Body of pancreas (tissue), 4 donors: Measurements from ENCODE around the gene EEPD1.

ENCODE experiments used
- POLR2A ChIP-seq, 3 donors: fragments of 450-650 bp; IDR thresholded peaks; one replicate each; pipeline ENCODE4 v1.6.1; 2016; ENCODE audit warnings: antibody characterized with exemption in 3 of 3, mild to moderate bottlenecking in 2 of 3
- TF ChIP-seq, protein P1 (sequence below), 7 experiments: fragments of 450-650 bp in 4 of 7; fragments of 200-600 bp in 3 of 7; sonication (generic) in 3 of 7; IDR thresholded peaks; one replicate each; pipeline ENCODE4 v1.5.1; 2016 to 2019; ENCODE audit warnings: antibody characterized with exemption in 7 of 7

DNA sequence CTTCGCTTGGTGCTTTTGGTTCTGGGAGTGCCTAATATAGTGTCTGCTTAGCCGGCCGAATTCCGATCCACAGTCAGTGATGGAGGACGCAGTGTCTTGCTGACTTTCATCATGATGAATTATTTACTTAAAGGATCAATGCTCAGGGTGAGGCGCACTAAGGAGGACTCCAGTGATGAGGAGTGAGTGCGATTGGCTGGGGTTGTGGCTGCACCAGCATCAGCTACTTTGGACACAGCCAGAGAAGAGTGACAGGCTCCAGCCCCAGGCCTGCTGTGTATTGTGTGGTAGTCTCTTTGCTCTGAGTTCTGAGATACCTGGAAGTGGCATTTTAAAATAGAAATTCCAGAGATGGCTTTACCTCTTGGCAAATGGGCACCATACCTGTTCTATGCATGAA lies 163.3 kb downstream of the EEPD1 start:
- TF ChIP-seq, protein P1, sequence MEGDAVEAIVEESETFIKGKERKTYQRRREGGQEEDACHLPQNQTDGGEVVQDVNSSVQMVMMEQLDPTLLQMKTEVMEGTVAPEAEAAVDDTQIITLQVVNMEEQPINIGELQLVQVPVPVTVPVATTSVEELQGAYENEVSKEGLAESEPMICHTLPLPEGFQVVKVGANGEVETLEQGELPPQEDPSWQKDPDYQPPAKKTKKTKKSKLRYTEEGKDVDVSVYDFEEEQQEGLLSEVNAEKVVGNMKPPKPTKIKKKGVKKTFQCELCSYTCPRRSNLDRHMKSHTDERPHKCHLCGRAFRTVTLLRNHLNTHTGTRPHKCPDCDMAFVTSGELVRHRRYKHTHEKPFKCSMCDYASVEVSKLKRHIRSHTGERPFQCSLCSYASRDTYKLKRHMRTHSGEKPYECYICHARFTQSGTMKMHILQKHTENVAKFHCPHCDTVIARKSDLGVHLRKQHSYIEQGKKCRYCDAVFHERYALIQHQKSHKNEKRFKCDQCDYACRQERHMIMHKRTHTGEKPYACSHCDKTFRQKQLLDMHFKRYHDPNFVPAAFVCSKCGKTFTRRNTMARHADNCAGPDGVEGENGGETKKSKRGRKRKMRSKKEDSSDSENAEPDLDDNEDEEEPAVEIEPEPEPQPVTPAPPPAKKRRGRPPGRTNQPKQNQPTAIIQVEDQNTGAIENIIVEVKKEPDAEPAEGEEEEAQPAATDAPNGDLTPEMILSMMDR (IDR thresholded peaks at IDR 0.05): no peak
- no peak for TF ChIP-seq POLR2A (IDR thresholded peaks at IDR 0.05)
